GM12865 (cell line): ENCODE data around the gene C1orf116.

Experiments
- DNase-seq: peaks from one replicate; pipeline ENCODE4 v3.0.0; 2010; ENCODE audit warnings: low read depth
- H3K4me3 ChIP-seq: 2 replicates; pipeline ENCODE4 v1.5.1; 2011; ENCODE audit warnings: mild to moderate bottlenecking, low read depth, low read length, control low read depth
- TF ChIP-seq, protein P1 (sequence below): IDR thresholded peaks from 2 replicates; pipeline ENCODE4 v1.5.1; 2011; ENCODE audit warnings: low read length, control low read depth, low read depth, inconsistent platforms; ENCODE audit not compliant: insufficient read depth; ENCODE audit errors: missing control alignments

Gene C1orf116

DNA sequence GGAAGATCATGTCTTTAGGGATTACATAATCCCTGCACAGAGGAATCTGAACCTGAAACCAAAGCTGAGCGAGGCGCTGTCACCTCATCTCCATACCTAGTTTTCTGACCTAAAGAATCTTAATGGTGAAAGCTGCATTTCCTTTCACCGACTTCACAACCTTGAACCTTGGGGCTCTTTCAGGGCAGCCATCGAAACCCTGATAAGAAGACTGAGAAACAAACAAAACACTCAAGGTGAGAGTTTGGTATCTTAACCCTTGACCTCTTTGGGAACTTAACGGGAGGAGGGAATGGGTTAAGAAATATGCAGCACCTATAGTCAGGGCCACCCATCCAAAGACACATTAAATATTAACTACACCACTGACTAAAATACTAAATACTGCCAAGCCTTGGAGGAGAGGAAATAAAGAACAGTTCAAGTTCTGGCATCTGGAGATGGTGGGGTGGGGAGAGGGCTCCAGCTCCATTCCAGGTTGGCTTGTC, 2.0 kb downstream of the C1orf116 start:
- peak; percentile 38 for DNase-seq
- H3K4me3 ChIP-seq, result no peak overlapping the region
- TF ChIP-seq, protein P1, sequence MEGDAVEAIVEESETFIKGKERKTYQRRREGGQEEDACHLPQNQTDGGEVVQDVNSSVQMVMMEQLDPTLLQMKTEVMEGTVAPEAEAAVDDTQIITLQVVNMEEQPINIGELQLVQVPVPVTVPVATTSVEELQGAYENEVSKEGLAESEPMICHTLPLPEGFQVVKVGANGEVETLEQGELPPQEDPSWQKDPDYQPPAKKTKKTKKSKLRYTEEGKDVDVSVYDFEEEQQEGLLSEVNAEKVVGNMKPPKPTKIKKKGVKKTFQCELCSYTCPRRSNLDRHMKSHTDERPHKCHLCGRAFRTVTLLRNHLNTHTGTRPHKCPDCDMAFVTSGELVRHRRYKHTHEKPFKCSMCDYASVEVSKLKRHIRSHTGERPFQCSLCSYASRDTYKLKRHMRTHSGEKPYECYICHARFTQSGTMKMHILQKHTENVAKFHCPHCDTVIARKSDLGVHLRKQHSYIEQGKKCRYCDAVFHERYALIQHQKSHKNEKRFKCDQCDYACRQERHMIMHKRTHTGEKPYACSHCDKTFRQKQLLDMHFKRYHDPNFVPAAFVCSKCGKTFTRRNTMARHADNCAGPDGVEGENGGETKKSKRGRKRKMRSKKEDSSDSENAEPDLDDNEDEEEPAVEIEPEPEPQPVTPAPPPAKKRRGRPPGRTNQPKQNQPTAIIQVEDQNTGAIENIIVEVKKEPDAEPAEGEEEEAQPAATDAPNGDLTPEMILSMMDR, result no peak

DNA sequence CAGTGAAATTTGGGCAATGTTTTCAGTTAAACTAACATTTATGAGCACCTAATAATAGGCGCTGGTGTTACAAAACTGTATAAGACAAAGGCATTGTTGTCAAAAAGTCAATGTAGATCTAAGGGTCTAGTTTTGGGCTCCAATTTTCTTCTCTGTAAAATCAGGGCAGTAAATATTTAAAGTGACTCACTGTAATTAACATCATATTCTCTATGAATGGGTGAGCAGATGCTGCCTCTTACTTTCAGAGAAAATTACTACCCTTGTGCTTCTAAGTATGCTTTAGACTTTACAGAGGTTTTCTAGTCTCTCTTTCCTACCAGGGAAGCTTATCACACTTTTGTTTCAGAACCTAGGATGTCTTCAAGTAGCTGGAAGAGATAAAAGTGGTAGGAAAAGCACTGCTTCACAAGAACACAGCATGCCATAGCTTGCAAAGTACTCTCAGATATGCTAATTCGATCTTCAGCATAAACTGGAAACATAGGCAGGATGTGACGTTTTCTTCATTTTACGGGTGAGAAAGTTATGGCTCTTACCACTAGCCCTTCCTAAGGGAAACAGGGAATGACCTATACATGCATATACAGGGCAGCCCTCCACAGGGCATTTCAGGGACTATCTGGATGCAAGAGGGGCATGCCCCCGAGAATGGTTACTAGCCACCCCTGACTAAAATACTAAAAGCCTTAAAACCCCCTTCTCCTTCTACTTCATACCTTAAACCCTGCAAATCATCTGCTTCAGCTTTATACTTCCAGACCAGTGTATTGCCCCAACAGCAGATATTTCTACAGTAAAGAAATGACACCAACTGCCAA, 2.6 kb downstream of the C1orf116 start:
- TF ChIP-seq, protein P1, result no peak
- no peak overlapping the region for H3K4me3 ChIP-seq
- no peak for DNase-seq

DNA sequence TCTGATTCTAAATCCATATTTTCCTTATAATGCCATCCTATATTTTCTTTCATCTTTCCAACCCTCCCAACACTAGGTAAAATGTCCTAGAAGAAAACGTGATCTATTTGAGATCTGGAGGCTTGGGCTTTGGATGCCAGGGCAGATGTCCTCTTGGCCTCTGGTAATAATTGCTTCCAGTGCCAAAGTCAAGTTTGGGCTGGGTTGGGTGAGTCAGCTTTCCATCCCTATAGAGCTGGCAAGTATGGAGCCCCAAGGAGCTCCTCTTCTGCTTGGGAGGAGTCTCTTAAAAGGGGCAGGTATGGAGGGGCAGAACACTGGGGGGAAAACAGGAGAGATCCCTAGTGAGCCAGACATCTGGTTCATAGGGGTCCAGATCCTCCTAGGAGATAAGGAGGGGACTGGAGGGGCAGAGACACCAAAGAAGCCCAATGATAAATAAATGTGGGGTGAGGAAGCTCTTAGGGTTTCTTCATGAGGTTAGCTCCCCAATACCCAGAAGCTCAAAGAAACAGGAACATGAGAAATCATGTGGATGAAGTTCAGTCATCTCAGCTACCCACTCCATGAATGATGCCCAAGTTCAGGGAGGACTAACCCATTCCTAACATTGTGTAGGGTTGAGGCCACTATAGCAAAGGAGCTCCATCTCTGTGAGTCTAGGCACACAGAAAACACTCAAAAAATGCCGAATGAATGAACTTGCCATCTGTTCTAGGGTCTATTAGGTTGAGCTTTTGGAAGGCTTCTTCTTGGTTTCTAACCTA, 3.5 kb downstream of the C1orf116 start:
- TF ChIP-seq, protein P1, result no peak
- no peak for DNase-seq
- H3K4me3 ChIP-seq, result no peak overlapping the region

DNA sequence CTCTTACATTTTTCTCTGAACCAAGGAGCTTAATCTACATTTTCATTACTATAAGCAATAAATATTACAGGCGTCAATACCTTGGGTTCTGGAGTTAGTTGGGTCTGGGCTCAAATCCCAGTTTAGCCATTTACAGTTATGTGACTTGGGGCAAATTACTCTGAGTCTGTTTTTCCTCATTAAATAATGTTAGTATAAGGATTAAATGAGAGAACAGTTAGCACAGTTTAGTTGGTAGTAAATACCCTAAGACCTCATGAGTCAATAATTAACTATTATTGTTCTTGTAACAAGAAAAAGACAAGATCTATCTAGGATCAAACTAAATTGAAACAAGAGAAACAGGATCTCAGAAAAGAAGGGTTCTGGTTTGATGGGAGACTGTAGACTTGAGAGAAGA, 4.6 kb downstream of the C1orf116 start:
- TF ChIP-seq, protein P1, result no peak
- H3K4me3 ChIP-seq, result no peak overlapping the region
- DNase-seq, result no peak

DNA sequence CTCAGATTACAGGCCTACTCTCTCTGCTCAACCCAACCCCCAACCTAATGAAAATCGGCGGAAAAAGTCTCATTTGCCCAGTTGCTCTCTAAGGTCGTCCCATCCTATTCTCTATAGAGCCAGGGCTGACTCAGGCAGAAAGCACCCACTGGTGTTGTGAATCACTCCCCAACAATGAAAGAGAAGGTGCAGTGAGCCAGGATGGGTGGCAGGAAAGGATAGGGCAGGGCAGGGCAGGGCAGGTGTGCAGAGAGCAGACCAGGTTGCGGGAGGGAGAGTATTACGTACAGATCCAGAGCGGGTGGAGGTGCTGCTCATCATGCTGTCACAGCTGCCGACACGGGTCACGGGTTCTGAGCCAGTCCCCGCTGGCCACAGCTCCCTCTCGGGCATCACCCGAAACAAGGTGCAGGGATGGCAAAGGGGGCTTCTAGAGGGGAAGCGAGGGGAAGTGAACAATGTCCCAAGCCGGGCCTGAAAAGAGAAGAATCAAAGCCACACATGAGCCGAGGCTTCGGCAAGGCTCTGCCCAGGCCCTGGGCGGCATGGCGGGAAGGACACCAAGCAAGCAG, 5.3 kb downstream of the C1orf116 start:
- no peak overlapping the region for H3K4me3 ChIP-seq
- DNase-seq, result no peak

DNA sequence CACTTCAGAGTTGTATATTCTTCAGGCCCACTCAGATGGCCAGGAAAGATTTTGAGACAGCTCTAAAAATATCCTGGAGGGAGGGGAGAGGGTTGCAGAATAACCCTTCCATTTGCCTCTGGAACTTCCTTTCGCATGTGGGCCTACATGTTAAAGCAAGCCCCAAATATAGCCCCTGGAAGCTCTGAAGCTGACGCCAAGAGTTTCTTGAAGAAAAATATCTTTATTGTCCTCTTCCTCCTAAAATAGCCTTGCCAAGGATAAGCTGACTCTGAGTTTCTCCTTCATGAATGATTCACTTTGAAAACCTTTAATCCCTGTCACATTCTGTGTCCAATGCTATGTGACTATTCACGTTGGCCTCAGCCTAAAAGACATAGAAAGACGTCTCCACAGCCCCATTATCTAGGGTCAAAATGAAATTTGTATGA, 6.4 kb downstream of the C1orf116 start:
- H3K4me3 ChIP-seq, result no peak overlapping the region
- TF ChIP-seq, protein P1, result no peak
- no peak for DNase-seq

More for the DNA sequence above, 5.3 kb downstream of the C1orf116 start:
- TF ChIP-seq, protein P1, result no peak
